ENCODE data around the gene MCTP1.

DNA sequence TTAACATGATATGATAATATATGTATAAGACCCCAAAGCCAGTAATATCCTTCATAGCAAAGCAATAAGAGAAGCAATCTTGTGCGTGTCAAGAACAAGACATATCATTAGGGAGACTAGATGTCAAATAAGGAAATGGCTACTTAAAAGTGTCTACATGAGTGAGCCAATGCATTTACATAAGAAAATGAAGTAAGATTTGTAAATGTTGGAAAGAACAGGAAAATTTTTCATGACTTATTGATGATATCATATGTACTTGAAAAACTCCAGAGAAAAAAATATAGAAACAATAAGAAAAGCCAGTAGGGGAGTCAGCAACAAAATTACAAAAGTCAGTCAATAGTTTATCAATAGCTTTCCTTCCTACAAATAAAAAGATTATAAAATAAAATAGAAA, 13.8 kb upstream of the MCTP1 start:
- TF ChIP-seq POLR2AphosphoS5 (IDR thresholded peaks at IDR 0.05; ENCODE audit: insufficient read depth in 1 of 2, low read depth in 1 of 2): no peak
- TF ChIP-seq, protein P1, sequence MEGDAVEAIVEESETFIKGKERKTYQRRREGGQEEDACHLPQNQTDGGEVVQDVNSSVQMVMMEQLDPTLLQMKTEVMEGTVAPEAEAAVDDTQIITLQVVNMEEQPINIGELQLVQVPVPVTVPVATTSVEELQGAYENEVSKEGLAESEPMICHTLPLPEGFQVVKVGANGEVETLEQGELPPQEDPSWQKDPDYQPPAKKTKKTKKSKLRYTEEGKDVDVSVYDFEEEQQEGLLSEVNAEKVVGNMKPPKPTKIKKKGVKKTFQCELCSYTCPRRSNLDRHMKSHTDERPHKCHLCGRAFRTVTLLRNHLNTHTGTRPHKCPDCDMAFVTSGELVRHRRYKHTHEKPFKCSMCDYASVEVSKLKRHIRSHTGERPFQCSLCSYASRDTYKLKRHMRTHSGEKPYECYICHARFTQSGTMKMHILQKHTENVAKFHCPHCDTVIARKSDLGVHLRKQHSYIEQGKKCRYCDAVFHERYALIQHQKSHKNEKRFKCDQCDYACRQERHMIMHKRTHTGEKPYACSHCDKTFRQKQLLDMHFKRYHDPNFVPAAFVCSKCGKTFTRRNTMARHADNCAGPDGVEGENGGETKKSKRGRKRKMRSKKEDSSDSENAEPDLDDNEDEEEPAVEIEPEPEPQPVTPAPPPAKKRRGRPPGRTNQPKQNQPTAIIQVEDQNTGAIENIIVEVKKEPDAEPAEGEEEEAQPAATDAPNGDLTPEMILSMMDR (IDR thresholded peaks at IDR 0.05): no peak
- no peak for TF ChIP-seq POLR2A (IDR thresholded peaks at IDR 0.05)

All from vagina (tissue), 2 donors.